Colon (tissue), 2 donors: Measurements from ENCODE around the gene TGM5.

Experiments
- FAIRE-seq: peaks from 2 replicates; lab custom pipeline; 2012; peaks lifted over from hg19 to GRCh38; lab: Jason Lieb, UNC
- donor health status: control.
- donor health status: control.

TGM5 gene

DNA sequence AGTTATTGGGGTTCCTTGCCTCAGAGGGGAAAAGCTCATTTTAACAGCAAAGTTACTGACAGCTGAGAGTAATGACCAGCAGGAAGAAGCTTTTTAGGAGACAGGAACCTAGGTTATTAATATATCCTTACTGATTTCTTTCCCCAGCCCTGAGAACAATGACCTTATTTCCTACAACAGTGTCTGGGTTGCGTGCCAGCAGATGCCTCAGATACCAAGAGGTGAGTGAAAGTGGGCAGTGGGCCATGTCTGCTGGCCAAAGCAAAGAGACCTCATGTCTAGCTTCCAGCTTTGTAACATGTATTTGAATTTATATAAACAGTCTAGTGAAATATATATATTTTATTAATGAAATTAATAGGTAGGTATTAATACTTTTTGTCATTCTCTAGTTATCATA is 76.5 kb downstream of the TGM5 start:
- FAIRE-seq = no peak

DNA sequence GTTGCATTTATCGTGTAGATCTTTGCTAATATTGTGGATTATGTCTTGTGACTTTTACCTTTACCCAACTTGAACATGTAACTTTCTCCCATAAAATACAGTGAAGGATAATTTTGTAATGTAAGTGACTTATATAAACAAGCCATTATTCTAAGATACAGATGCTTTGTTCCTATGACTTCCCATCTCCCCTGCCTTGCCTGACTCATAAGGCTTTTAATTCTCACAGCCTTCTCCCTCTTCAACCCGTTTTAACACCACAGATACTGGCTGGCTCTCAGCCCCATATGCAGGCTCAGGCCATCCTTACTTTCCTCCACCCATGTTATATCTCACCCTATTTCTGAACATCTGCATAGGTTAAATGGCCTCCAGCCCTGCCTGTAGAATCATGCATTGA is 77.4 kb downstream of the TGM5 start:
- FAIRE-seq = no peak

DNA sequence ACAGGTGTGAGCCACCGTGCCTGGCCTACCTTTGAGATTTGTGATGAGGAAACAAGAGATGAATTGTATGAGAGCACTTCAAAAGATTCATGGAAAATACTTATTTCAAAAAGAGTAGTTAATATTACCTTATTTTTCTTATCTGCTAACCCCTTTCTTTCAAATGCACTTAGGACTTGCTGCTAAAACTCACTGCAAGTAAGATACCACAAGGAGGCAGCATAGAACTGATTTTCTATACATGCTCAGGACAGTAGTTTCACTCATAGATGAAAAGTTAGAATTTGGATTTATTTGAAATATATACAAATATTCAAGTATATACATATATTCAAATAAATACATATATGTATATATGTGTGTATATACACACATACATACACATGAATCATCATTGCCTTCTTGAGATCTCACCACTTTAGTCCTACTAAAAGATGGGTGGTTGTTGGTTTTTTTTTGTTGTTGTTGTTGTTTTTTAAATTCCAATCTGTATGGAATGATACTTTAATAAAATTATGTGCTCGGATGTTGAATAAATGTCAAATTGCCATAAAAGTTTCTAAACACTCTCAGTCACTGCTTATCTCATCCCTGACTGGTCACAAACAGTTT is 79.1 kb downstream of the TGM5 start:
- FAIRE-seq = no peak

DNA sequence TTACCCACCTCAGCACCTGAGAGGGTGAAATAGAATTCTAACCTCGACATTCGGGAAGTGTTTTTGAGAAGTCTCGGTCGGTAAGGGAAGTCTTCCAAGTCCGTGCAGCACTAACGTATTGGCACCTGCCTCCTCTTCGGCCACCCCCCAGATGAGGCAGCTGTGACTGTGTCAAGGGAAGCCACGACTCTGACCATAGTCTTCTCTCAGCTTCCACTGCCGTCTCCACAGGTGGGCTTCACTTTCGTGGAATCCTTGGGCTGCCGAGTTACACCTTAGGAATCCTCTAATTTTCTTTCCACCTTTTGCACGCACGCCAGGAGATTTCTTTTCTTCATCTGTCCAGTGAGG is 80.8 kb downstream of the TGM5 start:
- FAIRE-seq = no peak

DNA sequence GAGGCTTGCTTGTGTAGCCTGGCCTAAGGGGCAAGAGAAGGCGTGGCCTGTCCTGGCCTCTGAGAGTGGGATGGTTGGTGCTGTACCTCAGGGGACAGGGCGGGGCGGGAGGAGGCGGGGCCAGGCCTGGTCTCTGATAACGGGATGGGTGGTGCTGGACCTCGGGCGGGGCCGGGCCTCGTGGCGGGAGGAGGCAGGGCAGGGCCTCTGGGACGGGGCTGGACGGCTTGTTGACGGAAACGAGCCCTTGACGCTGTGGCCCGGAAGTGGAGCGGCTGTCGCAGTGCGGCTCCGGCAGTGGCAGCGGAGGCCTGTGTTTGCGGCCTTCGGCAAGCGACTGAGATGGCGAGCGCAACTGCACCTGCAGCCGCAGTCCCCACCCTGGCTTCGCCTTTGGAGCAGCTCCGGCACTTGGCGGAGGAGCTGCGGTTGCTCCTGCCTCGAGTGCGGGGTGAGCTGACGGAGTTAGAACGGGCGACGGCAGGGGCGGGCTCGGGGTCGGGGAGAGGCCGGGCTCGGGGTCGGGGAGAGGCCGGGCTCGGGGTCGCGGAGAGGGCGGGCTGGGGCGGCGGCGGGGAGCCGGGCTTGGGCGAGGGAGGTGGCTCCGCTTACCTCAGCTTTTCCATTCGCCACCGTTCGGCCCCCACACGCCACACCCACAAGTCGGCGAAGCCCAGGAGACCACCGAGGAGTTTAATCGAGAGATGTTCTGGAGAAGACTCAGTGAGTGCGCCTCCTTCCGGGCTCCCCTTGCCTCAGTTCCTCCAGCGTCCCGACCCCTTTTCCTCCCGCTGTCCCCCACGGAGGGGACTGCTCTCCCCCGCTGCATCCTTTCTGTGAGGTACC is 81.3 kb downstream of the TGM5 start, which contains the start of gene CCNDBP1:
TSS of gene CCNDBP1 (plus strand) at position 247 of the 846 bp plus-strand sequence. CDS start at position 343, 96 bp downstream.
- no peak for FAIRE-seq

DNA sequence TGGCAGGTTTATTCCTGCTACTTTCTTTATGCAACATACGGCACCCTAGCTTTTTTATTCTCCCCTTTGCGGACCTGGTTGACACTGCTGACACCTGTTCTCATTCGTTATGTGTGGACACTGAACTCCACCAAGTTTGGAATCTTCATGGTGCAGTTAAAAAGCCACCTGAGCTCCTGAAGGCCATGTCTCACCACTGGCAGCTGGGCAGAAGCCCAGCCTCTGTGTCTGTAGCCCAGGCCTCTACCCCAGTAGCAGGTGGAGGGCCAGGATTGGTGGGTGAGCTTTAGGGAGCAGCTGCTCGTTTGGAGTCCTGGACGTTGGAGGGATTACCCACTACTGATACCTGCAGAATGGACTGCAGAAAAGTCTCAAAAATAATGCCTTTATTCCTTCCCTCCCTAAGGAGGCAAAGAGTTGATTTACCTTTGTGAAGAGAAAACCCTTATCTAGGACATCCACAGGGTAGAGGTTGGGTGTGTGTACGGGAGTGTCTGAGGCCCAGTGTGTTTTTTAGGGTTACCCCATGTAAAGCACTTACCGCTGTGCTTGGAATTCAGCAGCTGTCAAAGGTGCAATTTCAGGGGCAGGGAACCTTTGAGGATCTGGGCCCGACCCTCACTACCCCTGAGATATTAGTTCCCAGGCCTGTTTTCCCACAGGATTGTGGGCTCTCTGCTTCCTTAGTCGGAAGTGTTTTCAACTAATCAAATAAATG is 82.2 kb downstream of the TGM5 start:
- no peak for FAIRE-seq

DNA sequence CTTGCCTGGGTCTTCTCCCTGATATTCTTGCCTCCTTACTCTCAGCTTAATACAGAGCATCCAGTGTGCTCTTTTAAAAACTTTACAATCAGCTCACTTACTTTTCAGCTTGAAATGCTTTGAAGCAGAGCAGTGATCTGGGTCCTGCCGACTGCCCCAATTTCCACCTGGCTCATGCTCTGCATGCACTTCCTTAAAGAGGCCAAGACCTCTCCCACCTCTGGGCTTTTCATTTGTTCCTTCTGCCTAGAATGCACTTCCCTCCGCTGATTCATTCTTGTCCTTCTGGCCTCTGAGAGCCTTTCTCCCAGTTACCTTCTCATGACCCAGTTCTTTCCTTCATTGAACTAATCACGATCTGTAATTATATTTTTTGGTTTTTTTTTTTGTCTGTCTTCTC is 83.5 kb downstream of the TGM5 start:
- no peak for FAIRE-seq
